Astrocyte of the cerebellum (primary cell): ENCODE measurements around the gene HMGA1.
"Not testable (repeated sequence)": the region's sequence is repeated elsewhere in the genome, so short reads cannot be mapped to it uniquely, and the experiment has no call there.

Experiments
- DNase-seq: peaks from one replicate; pipeline ENCODE4 v3.0.0-alpha.2; 2011; ENCODE audit warnings: low read depth
- H3K4me3 ChIP-seq: 2 replicates; pipeline ENCODE4 v1.5.1; 2011; ENCODE audit warnings: mild to moderate bottlenecking, low read depth, low read length, moderate library complexity
- CTCF ChIP-seq: IDR thresholded peaks from 2 replicates; pipeline ENCODE4 v1.5.1; 2012; ENCODE audit warnings: low read length, low read depth, moderate library complexity, mild to moderate bottlenecking; ENCODE audit errors: missing control alignments
- in situ Hi-C: cut with HindIII; loops from 2 replicates; pipeline ENCODE4 v1.10.0; 2017; ENCODE audit warnings: low sequenced_read_pairs

HMGA1 gene

GRCh38 chr6:34240329-34241248 lies 3.9 kb downstream of the HMGA1 start:
- in situ Hi-C loops: no loop called here
- TF ChIP-seq CTCF: no peak
- no peak for DNase-seq
- no peak overlapping the region for H3K4me3 ChIP-seq

- in situ Hi-C loops: no loop called here
- TF ChIP-seq CTCF: no peak
- no peak overlapping the region for H3K4me3 ChIP-seq
- DNase-seq: no peak
These were observed 4.9 kb downstream of the HMGA1 start for GRCh38 chr6:34241351-34242215.

- no peak for DNase-seq
- in situ Hi-C loops: no loop called here
- H3K4me3 ChIP-seq: no peak overlapping the region
- no peak for TF ChIP-seq CTCF
These were observed 5.8 kb downstream of the HMGA1 start for GRCh38 chr6:34242252-34243130.

GRCh38 chr6:34243131-34243771 lies 6.6 kb downstream of the HMGA1 start:
- no peak for TF ChIP-seq CTCF
- no peak overlapping the region for H3K4me3 ChIP-seq
- in situ Hi-C loops: no loop called here
- DNase-seq: no peak

- peak; percentile 58 for TF ChIP-seq CTCF
- in situ Hi-C loops: no loop called here
- H3K4me3 ChIP-seq: no peak overlapping the region
- peak; percentile 84 for DNase-seq
These were observed 7.5 kb downstream of the HMGA1 start for GRCh38 chr6:34243901-34244884.

GRCh38 chr6:34245032-34245760 lies 8.5 kb downstream of the HMGA1 start:
- in situ Hi-C loops, H3K4me3 ChIP-seq, DNase-seq: not testable (repeated sequence)

GRCh38 chr6:34245761-34246140 lies 9.1 kb downstream of the HMGA1 start:
- DNase-seq, in situ Hi-C loops, H3K4me3 ChIP-seq: not testable (repeated sequence)
